NB4 (cell line): ENCODE data around the gene MTX3.

Experiments used
- POLR2A ChIP-seq: IDR thresholded peaks from 2 replicates; pipeline ENCODE4 v1.6.1; 2011; ENCODE audit warnings: mild to moderate bottlenecking; ENCODE audit not compliant: insufficient read length; ENCODE audit errors: extremely low read depth
- TF ChIP-seq, protein P1 (sequence below): IDR thresholded peaks from one replicate; pipeline ENCODE4 v1.5.1; 2012; ENCODE audit warnings: low read depth, low read length

DNA sequence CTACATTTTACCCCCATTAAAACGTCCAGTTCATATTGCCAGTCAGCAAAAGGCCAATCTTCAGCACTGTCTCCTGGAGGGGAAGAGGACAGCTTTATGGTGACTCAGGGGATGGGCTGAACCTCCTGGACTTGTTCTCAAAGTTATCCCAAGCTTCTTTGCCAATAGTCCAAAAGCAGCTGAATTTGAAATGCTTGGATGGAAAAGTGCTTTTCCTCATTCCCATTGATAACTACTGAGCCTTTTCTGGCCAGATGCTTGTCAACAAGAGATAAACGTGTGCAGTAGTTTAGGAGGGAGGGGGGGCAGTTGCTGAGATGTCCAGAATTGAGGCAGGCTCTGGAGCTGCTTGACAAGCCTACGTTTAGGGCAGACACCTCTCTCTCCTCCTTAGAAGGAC is 43.5 kb downstream of the MTX3 start:
- TF ChIP-seq, protein P1, sequence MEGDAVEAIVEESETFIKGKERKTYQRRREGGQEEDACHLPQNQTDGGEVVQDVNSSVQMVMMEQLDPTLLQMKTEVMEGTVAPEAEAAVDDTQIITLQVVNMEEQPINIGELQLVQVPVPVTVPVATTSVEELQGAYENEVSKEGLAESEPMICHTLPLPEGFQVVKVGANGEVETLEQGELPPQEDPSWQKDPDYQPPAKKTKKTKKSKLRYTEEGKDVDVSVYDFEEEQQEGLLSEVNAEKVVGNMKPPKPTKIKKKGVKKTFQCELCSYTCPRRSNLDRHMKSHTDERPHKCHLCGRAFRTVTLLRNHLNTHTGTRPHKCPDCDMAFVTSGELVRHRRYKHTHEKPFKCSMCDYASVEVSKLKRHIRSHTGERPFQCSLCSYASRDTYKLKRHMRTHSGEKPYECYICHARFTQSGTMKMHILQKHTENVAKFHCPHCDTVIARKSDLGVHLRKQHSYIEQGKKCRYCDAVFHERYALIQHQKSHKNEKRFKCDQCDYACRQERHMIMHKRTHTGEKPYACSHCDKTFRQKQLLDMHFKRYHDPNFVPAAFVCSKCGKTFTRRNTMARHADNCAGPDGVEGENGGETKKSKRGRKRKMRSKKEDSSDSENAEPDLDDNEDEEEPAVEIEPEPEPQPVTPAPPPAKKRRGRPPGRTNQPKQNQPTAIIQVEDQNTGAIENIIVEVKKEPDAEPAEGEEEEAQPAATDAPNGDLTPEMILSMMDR = no peak
- TF ChIP-seq POLR2A = no peak
